VCaP (cell line): ENCODE results near the gene NAPA.

Source experiments
- H3K27ac ChIP-seq: fragments of 450-650 bp; 2 replicates; pipeline ENCODE4 v1.5.1; 2017
- CTCF ChIP-seq: fragments of 450-650 bp; conservative IDR thresholded peaks from 2 replicates; pipeline ENCODE4 v1.5.1; 2017; ENCODE audit warnings: mild to moderate bottlenecking, moderate library complexity

Gene NAPA

DNA sequence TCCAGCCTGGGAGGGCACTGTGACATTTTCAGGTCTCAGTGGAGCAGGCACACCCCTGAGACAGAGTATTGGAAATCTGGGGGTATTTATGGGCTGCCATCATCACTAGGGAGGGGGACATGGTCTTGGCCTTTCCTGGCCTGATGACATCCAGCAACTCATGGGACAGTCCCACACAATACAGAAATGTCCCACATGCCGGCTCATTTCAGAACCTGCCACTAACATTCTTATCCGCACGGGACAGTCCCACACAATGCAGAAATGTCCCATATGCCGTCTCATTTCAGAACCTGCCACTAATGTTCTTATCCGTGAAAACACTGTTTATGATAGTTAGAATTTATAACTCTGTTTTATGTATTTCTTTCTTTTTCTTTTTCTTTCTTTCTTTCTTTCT lies 53.0 kb downstream of the NAPA start:
- TF ChIP-seq CTCF: no peak
- H3K27ac ChIP-seq: no peak overlapping the region

DNA sequence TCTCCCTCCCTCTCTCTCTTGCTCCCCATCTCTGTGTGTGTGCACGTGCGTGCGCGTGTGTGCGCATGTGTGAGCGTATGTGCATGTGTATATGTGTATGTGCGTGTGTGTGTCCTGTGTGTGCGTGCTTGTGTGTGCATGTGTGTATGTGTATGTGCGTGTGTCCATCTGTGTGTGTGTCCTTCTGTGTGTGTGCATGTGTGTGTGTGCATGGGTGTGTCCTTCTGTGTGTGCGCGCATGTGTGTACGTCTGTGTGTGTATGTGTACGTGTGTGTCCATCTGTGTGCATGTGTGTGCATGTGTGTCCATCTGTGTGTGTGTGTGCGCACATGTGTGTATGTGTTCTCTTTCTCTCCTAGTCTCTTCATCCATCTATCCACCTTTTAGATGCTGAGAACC lies 55.4 kb downstream of the NAPA start:
- no peak overlapping the region for H3K27ac ChIP-seq
- no peak for TF ChIP-seq CTCF

GRCh38 chr19:47458672-47459071 lies 56.2 kb downstream of the NAPA start:
- TF ChIP-seq CTCF: no peak
- H3K27ac ChIP-seq: no peak overlapping the region

DNA sequence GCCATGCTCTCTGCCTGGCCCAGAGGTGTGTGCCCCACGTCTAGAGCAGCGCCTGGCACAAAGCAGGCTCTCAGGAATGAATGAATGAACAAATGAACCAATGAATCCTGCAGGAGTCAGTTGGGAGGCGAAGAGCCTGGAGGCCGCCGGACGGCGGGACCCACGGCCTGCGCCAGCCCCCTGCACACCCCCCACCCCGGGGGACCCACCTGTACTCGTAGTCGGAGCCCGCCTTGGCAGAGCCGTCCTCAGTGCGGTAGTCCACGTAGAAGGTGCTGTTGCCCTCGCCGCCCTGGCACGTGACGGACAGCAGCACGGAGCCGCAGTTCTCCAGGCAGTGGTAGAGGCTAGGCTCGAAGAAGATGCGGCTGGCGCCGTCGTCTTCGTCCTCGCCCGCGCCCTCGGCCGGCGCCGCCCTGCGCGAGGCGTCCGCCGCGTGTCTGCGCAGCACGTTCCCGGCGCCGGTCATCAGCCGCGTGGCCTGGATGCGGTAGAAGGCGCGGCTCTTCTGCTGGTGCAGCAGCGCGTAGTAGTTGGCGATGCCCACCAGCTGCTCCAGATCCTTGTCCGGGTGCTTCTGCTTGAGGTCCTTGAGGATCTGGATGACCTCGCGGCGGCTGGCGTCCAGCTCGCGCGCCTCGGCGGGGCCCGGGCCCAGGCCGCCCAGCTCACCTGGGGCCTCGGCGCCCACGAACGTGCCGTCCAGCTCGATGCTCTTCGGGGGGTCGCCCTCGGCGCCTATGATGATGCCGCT lies 58.0 kb downstream of the NAPA start:
- no peak overlapping the region for H3K27ac ChIP-seq
- no peak for TF ChIP-seq CTCF

- H3K27ac ChIP-seq: no peak overlapping the region
- no peak for TF ChIP-seq CTCF
These were observed 64.4 kb downstream of the NAPA start for GRCh38 chr19:47450478-47450877.

- H3K27ac ChIP-seq: no peak overlapping the region
- TF ChIP-seq CTCF: no peak
These were observed 66.5 kb downstream of the NAPA start for GRCh38 chr19:47448360-47448727.

DNA sequence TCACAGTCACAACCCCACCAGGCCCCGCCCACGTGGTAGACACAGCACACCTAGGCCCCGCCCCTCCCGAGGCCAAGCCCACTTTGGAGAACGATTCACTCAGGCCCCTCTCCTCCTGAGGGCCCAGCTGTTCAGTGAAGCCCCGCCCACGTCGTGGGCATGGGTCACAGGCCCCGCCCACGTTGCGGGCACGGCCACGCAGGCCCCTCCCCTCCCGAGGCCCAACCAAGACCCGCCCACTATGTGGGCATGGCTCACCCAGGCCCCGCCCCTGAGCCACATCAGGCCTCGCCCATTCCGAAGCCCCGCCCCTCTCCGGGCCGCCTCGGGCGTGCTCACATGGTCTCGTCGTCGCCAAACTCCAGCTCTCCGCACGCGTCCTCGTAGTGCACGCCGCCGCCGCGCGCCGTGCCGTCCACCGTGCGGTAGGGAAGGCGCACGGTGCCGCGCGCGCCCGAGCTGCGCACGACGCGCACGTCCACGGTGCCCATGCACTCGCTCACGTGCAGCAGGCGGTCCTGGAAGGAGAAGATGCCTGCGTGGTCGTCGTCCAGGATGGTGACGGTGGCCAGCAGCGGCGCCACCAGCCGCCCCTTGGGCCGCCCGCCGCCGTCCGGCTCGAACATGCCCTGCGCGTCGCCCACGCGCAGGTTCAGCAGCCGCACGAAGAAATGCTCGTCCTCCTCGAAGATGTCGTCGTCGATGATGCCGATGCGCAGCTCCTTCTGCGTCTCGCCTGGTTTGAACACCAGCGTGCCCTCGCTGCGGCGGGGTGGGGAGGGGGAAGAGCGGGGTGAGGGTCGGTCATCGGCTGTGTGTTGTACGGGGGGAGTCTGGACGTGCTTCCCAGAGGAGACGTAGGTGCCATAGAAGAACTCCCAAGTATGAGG lies 67.1 kb downstream of the NAPA start:
- peak overlapping the region; percentile 49 for H3K27ac ChIP-seq
- TF ChIP-seq CTCF: no peak
